HG03097 (cell line): ENCODE measurements around the gene RRAD.
"Not testable (repeated sequence)": the region's sequence is repeated elsewhere in the genome, so short reads cannot be mapped to it uniquely, and the experiment has no call there.

ENCODE experiments used
- ATAC-seq: cut with Tn5 transposase; IDR thresholded peaks from one replicate; pipeline ENCODE4 v1.9.1; 2021; ENCODE audit not compliant: unreplicated experiment, low FRiP score

The RRAD gene

GRCh38 chr16:66925322-66925840 is at the start of gene RRAD:
TSS of gene RRAD (minus strand) at chr16:66925535. CDS start at chr16:66925179, 356 bp downstream.
- ATAC-seq: no peak

GRCh38 chr16:66974932-66975246 is 49.6 kb upstream of the RRAD start:
- ATAC-seq: not testable (repeated sequence)

- not testable (repeated sequence) for ATAC-seq
Observed at GRCh38 chr16:66974156-66974931, 49.0 kb upstream of the RRAD start.

GRCh38 chr16:66973716-66974115 is 48.4 kb upstream of the RRAD start:
- ATAC-seq: no peak

GRCh38 chr16:66972983-66973382 is 47.6 kb upstream of the RRAD start:
- no peak for ATAC-seq

GRCh38 chr16:66970775-66971720 is 45.7 kb upstream of the RRAD start:
- no peak for ATAC-seq

- ATAC-seq: no peak
Observed at GRCh38 chr16:66968847-66969246, 43.5 kb upstream of the RRAD start.

GRCh38 chr16:66964049-66964448 is 38.7 kb upstream of the RRAD start:
- no peak for ATAC-seq

- no peak for ATAC-seq
Observed at GRCh38 chr16:66961914-66962313, 36.6 kb upstream of the RRAD start.

GRCh38 chr16:66961065-66961744 is 35.9 kb upstream of the RRAD start, which contains the start of gene CES3:
TSS of gene CES3 (plus strand) at chr16:66961266. CDS start at chr16:66961308, 42 bp downstream.
- no peak for ATAC-seq

- ATAC-seq: no peak
Observed at GRCh38 chr16:66960270-66960669, 34.9 kb upstream of the RRAD start.

- no peak for ATAC-seq
Observed at GRCh38 chr16:66959704-66960161, 34.4 kb upstream of the RRAD start.

GRCh38 chr16:66958857-66959703 is 33.7 kb upstream of the RRAD start:
- no peak for ATAC-seq

- ATAC-seq: not testable (repeated sequence)
Observed at GRCh38 chr16:66956154-66956457, 30.8 kb upstream of the RRAD start.

GRCh38 chr16:66955363-66956153 is 30.2 kb upstream of the RRAD start:
- not testable (repeated sequence) for ATAC-seq

GRCh38 chr16:66954097-66954659 is 28.8 kb upstream of the RRAD start:
- peak; percentile 53 for ATAC-seq

- ATAC-seq: no peak
Observed at GRCh38 chr16:66953462-66954096, 28.2 kb upstream of the RRAD start.

GRCh38 chr16:66952430-66953110 is 27.2 kb upstream of the RRAD start:
- no peak for ATAC-seq
